SK-N-DZ (cell line): ENCODE measurements around the gene CRX.
"Not testable (repeated sequence)": the region's sequence is repeated elsewhere in the genome, so short reads cannot be mapped to it uniquely, and the experiment has no call there.

Source experiments
- DNase-seq: peaks from one replicate; pipeline ENCODE4 v3.0.0-alpha.2; 2015; ENCODE audit warnings: low spot score
- small RNA-seq, 2 experiments: library from RNA; depleted of rRNA; stranded (forward); fragments of <200 nt; gene quantifications; one replicate each; pipeline ENCODE3, GENCODE V24; 2014

Gene CRX

DNA sequence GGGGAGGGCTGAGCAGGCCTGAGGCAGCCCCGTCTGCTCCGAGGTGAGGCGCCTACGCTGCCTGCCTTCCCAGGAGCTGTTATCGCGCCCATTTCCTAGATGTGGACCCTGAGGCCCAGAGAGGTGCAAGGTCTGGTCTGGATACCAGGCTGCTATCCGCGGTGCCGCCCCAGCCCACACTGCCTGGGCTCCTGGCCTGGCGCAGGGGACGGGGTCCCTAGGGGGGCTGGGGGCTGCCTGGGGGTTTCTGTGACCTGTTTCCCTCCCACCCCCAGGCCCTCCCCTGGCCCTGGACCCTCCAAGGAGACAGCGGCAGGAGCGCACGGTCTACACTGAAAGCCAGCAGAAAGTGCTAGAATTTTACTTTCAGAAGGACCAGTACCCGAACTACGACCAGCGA, 38.1 kb downstream of the CRX start:
- DNase-seq, result not testable (repeated sequence)

GRCh38 chr19:47860602-47861297, 39.0 kb downstream of the CRX start:
- DNase-seq, result no peak

DNA sequence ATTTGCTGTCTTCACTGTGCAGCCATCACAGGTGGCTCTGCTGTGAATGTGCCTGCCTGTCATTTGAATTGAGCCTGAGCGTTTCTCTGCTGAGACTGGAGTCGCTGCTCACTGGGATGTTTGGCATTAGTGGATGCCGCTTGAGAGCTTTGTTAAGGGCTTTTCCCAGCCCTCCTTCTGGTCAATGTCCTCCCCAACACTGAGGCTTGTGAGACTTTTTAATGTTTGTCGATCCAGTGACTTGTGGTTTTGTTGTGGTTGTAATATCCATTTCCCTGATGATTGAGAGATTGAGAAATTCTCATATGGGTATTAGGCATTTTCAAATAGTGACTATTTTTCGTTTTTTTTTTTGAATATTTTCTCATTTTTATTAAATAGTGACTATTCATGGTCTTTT, 39.9 kb downstream of the CRX start:
- DNase-seq, result no peak

GRCh38 chr19:47863514-47863936, 41.8 kb downstream of the CRX start:
- DNase-seq, result peak; percentile 66

GRCh38 chr19:47865166-47865565, 43.4 kb downstream of the CRX start:
- DNase-seq, result no peak

DNA sequence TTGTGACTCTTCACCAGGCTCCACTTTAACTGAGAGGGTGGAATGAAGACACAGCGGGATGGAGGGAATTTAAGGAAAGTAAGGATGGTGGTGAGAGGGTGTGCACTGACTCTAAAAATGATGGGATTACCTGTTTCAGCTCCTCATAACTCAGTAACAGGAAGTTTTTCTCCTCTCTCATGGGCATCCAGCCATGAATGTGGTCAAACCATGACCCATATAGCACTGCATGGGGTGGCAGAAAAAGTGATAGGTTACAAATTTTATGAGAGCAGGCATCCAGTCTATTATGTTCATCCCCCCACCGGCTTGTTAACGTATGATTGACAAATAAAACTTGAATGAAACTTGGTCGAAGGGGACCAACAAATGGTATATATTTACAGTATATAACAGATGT, 57.2 kb downstream of the CRX start:
- DNase-seq, result no peak

DNA sequence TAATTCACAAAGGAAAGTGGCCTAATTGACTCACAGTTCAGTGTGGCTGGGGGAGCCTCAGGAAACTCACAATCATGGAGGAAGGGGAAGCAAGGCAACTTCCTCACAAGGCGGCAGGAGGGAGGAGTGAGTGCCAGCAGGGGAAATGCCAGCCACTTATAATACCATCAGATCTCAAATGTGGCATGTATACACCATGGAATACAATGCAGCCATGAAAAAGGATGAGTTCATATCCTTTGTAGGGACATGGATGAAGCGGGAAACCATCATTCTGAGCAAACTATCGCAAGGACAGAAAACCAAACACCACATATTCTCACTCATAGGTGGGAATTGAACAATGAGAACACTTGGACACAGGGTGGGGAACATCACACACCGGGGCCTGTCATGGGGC, 57.6 kb downstream of the CRX start:
- not testable (repeated sequence) for DNase-seq

GRCh38 chr19:47881757-47882156, 60.0 kb downstream of the CRX start:
- no peak for DNase-seq

- no peak for DNase-seq
Measured at GRCh38 chr19:47882890-47883289, 61.2 kb downstream of the CRX start.

- DNase-seq, result no peak
Measured at GRCh38 chr19:47885067-47885463, 63.3 kb downstream of the CRX start.

- no peak for DNase-seq
Measured at GRCh38 chr19:47886010-47886559, 64.3 kb downstream of the CRX start, which contains the start of gene SULT2A1. Gene SULT2A1 (minus strand): TSS chr19:47886315. CDS start chr19:47886257, 58 bp downstream.

DNA sequence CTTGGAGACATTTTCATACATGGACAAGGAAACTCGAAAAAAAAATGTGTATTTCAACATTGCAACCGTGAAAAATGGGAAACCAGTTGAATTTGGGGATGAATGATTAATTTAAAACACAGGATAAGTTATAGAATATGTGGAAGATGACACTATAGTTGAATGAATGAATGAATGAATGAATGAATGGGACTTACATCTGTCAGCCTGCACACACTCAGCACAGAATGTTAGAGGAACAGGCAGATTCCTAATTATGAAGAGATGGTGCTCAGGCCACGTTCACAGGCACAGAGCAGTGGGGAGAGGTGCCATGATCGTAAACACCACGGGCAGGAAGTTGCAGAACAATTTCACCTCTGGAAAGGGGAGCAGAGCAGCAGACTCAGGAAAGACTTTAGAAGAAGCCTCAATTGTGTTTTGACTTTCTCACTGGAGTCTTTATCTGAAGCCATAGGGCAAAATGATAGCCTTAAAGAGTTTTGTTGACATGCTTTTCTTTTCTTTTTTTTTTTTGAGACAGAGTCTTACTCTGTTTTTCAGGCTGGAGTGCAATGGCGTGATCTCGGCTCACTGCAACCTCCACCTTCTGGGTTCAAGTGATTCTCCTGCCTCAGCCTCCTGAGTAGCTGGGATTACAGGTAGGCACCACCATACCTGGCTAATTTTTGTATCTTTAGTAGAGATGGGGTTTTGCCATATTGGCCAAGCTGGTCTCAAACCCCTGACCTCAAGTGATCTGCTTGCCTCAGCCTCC, 69.3 kb downstream of the CRX start:
- DNase-seq, result no peak

GRCh38 chr19:47891622-47891922, 69.8 kb downstream of the CRX start:
- DNase-seq, result peak; percentile 7

DNA sequence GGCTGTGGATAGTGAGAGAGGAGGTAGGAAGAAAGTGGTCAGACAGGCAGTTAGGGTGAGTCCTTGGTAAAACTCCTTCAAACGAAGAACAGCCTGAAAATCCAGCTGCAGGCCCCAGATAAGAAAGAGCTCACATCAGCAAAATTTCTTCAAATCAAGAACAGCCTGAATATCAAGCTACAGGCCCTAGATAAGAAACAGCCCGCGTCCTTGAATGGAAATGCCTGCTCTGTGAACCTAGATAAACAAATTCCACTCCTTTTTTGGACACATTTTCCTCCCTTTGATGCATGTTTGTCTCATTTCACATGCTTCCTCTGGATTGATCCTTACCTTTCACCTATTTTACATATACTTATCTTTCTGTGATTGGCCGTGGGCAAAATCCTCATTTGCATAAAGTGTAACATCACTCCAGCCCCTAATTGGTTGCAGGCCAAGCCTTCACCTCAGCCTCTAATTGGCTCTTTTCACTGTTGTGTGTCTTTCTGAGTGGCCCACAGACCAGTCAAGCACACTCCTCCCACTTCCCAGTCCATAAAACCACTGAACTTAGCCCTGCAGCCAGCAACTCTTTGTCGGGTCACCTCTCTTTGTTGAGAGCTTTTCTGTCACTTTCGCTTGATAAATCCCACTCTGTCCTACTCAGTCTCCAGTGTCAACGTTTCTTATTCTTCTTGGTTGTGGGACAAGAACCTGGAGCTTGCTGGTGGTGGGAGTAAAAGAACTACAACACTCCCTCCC, 70.4 kb downstream of the CRX start:
- no peak for DNase-seq

Small RNA genes within 50 kb of the gene (small RNA-seq; reads per million reads assigned to genes)
- 0 reads per million in 2 experiments for gene AC008745.1
